Testis (tissue), 3 donors: ENCODE data around the gene EEF1AKMT2. TPM values are rescaled to one million over a fixed set of nuclear protein-coding genes. Genes with fewer than 3 reads are reported as not detected.
A peak's percentile ranks its signal among the peaks of the same experiment; 100 is the strongest.

ENCODE experiments used
- DNase-seq: peaks from one replicate; pipeline ENCODE4 v3.0.0-alpha.2; 2019
- H3K27ac ChIP-seq, 2 donors: fragments of 200-600 bp; sonication (generic); one replicate each; pipeline ENCODE4 v1.5.1; 2019
- H3K27me3 ChIP-seq: fragments of 200-600 bp; sonication (generic); one replicate; pipeline ENCODE4 v1.5.1; 2019
- H3K36me3 ChIP-seq: fragments of 200-600 bp; sonication (generic); one replicate; pipeline ENCODE4 v1.5.1; 2017; ENCODE audit warnings: low read depth; ENCODE audit errors: missing control alignments
- H3K4me1 ChIP-seq: fragments of 200-600 bp; sonication (generic); one replicate; pipeline ENCODE4 v1.5.1; 2019
- H3K4me3 ChIP-seq, 2 donors: fragments of 200-600 bp; sonication (generic); one replicate each; pipeline ENCODE4 v1.5.1; 2017 to 2019
- H3K9me3 ChIP-seq: fragments of 200-600 bp; sonication (generic); one replicate; pipeline ENCODE4 v1.5.1; 2017
- POLR2A ChIP-seq: fragments of 450-650 bp; IDR thresholded peaks from one replicate; pipeline ENCODE4 v1.6.1; 2017; ENCODE audit warnings: antibody characterized with exemption, mild to moderate bottlenecking, moderate library complexity
- WGBS, 2 donors: methylation state at CpG; one replicate each; pipeline ENCODE4 v1.1.5; 2018; 5-methylcytosine and 5-hydroxymethylcytosine counted together
- intact Hi-C: fragments of 100-400 bp; cut with DNase I; formaldehyde crosslinking; loops from one replicate; pipeline ENCODE4 v1.15.1; 2023; ENCODE audit warnings: low total_unique reads
- polyA plus RNA-seq: library from polyadenylated mRNA; stranded (reverse); fragments of 350-450 nt; fragmentation: Illumina TruSeq; extraction: RNeasy Lipid Tissue Mini Kit (QIAGEN cat#74804); gene quantifications from one replicate; pipeline ENCODE4 v1.2.3, GENCODE V29; 2014; ENCODE audit warnings: low read depth, low replicate concordance; ENCODE audit not compliant: insufficient read depth
- total RNA-seq, 2 donors: library from RNA; depleted of rRNA; stranded (reverse); fragments of >200 nt; gene quantifications; one replicate each; pipeline ENCODE4 v1.2.3, GENCODE V29; 2016
- TF ChIP-seq, protein P1 (sequence below), 3 experiments: fragments of 450-650 bp in 2 of 3; fragments of 200-600 bp in 1 of 3; sonication (generic) in 1 of 3; IDR thresholded peaks; one replicate each; pipeline ENCODE4 v1.5.1; 2016 to 2019; ENCODE audit warnings: antibody characterized with exemption in 3 of 3, mild to moderate bottlenecking in 2 of 3, moderate library complexity in 1 of 3

Gene EEF1AKMT2
- total and polyA plus RNA-seq, 3 donors from 2014 or later: 25.8 to 47.9 (median 27.6) TPM

DNA sequence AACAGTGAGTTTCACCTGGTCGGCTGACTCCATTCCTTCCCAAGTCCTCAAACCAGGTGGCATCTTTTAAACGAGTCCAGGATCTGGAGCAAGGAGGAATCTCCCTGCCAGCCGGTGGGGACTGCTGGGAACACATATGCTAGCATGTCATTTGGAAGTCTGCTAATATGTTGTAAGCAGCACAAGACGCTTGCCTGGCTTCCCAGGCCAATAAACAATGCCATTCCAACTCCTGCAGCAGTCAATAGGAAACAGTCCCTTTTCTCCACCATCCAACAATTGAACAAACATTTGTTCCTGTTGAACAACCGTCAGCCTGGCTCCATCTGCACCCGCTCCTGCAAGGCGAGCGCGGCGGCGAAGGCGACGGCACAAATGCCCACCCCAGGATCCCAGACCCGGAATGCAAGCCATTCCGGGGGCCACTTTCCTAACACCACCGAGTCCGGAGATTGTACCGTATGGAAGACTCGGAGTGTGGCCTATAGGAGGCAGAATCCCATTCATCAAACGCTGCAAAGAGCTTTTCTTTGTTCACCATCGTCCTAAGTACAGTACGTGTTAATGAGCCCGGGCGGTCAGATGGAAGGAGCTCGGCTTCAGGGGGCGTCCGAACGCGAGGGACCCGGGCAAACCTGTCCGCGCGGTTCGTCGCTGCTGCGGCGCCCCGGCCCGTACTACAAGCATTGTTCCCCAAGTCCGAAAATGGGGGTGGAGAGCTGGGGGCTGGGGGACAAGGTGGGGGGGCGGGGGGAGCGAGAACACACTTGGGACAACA lies 49.1 kb downstream of the EEF1AKMT2 start:
- no peaks in the 10 kb centered on the region for H3K36me3 ChIP-seq
- DNase-seq: no peak
- H3K27me3 ChIP-seq: no peaks in the 10 kb centered on the region
- H3K4me1 ChIP-seq: peaks cover 56% of the 10 kb centered on the region
- intact Hi-C loops: no loop called here
- peak overlapping the region; percentile 74 to 88 for H3K4me3 ChIP-seq
- no peaks in the 10 kb centered on the region for H3K9me3 ChIP-seq
- WGBS, 2 donors: 1% methylated on average over 30 to 39 of the region's 42 CpGs
- H3K27ac ChIP-seq: peak overlapping the region; percentile 89 to 94
- TF ChIP-seq, protein P1, sequence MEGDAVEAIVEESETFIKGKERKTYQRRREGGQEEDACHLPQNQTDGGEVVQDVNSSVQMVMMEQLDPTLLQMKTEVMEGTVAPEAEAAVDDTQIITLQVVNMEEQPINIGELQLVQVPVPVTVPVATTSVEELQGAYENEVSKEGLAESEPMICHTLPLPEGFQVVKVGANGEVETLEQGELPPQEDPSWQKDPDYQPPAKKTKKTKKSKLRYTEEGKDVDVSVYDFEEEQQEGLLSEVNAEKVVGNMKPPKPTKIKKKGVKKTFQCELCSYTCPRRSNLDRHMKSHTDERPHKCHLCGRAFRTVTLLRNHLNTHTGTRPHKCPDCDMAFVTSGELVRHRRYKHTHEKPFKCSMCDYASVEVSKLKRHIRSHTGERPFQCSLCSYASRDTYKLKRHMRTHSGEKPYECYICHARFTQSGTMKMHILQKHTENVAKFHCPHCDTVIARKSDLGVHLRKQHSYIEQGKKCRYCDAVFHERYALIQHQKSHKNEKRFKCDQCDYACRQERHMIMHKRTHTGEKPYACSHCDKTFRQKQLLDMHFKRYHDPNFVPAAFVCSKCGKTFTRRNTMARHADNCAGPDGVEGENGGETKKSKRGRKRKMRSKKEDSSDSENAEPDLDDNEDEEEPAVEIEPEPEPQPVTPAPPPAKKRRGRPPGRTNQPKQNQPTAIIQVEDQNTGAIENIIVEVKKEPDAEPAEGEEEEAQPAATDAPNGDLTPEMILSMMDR (IDR thresholded peaks at IDR 0.05): peak in 1 of 3 experiments; percentile 12
- TF ChIP-seq POLR2A: no peak

DNA sequence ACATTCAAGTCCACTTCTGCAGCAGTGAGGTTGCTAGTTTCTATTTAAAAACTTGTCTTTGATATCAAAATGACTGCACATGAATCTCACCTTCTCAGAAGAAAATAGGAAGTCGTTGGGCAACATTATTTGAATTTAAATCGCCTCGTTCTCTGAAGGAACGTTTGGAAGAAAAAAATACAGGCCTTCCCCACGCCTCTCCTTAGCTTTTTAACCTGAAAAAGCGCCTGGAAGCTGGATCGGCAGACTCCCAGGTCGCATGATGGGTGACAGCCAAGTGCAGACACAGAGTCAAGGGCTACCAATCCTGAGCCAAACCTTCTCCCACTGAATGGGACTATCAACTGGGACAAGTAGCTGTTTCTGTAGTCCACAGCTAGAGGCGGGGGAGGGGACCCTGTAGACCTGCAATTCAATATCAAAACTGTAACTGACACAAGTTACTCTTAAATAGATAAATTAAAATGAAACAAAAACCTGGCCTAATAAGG lies 49.7 kb downstream of the EEF1AKMT2 start:
- Histone ChIP-seq H3K9me3 (no peaks in the 10 kb centered on the region), H3K36me3 (no peaks in the 10 kb centered on the region), H3K27me3 (no peaks in the 10 kb centered on the region), H3K27ac (peak overlapping the region; percentile 89 to 94), H3K4me1 (peaks cover 63% of the 10 kb centered on the region), H3K4me3 (peak overlapping the region; percentile 74 to 88)
- intact Hi-C loops: loop anchor here (2.0 kb wide), 1 partner anchor 205 kb away; no protein-coding TSS in a partner anchor
- TF ChIP-seq POLR2A: no peak
- TF ChIP-seq, protein P1 (IDR thresholded peaks at IDR 0.05): no peak
- DNase-seq: peak; percentile 90
- WGBS, 2 donors: 18 to 20% methylated on average over 9 of the region's 9 CpGs

DNA sequence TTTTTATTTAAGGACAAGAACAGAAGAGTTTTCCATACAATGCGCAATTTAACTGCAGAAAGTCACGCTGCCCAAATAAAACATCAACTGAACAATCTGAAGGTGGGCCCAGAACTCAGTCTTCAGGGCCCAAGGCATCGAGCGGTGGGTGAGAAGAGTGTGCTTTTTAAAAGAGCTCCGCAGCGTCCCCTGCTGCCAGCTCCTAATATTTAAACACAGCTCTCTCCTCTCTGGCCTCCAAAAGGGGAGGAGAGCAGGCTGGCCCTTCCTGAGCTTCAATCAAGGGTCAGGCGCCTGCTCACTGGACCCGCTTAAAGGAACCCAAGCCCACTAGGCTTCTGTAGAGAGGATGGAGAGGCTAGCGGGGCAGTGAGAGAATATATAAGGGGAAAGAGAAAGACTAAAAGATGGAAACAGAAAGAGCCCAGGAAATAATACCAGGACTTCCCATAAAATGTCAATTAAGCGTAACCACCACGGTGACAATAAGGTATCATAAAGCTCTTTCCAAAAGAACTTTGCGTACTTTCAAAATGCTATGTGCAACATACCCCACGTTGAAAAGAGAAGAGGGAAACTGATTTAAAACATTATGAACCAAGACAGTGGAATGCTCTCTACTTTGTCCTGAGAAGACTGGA lies 50.3 kb downstream of the EEF1AKMT2 start:
- Histone ChIP-seq H3K9me3 (no peaks in the 10 kb centered on the region), H3K4me1 (peaks cover 68% of the 10 kb centered on the region), H3K36me3 (no peaks in the 10 kb centered on the region), H3K27me3 (no peaks in the 10 kb centered on the region), H3K4me3 (peak overlapping the region in 1 of 2 donors; percentile 88), H3K27ac (peak overlapping the region; percentile 89 to 94)
- TF ChIP-seq POLR2A: no peak
- TF ChIP-seq, protein P1 (IDR thresholded peaks at IDR 0.05): peak; percentile 87 to 96 (median 92)
- peak; percentile 94 for DNase-seq
- intact Hi-C loops: loop anchor here (2.0 kb wide), 1 partner anchor 205 kb away; no protein-coding TSS in a partner anchor
- WGBS, 2 donors: 15 to 16% methylated on average over 12 to 13 of the region's 13 CpGs

DNA sequence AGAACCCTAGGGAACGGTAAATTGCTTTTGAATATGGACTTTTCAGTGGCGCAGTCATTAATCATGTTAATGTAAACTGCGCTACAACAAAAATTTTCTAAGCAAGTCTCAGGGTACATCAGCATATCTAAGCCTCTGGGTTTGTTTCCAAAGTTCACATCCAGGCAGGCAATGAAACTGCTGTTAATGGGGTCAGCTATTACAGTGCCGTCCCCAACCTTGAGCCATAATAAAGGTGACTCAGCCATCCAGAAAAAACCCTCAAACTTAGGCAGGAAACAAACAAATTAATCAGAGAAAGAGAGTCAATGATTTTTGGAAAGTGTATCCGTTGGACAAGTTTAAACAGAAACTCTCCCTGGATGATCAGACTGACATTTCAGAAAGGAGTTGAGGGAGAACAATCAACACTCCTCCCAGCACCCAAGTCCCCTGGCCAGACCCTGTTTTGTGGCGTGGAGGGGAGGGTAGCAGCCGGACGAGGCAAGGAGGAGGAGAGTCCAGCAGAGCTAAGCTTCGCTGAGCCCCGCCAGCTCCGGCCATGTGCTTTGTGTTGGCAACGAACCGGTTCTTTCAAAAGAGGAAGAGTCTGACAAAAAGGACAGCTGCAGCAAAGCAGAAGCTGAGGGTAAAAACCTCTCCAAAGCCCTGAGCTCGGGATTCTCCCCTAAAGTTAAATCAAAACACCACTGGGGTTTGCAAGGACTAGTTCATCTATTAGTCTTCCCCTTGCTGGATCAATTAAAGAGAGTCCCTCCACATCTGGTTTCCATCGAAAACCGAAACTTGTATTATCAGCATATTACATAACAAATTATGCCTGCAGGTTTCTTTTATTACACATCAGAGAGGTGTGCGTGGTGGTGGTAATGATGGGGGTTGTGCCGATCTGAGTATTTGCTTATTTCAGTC lies 51.1 kb downstream of the EEF1AKMT2 start:
- H3K36me3 ChIP-seq: no peaks in the 10 kb centered on the region
- no peaks in the 10 kb centered on the region for H3K27me3 ChIP-seq
- peak overlapping the region; percentile 67 to 94 for H3K27ac ChIP-seq
- peaks cover 76% of the 10 kb centered on the region for H3K4me1 ChIP-seq
- no peaks in the 10 kb centered on the region for H3K9me3 ChIP-seq
- WGBS, 2 donors: 21 to 24% methylated on average over 18 of the region's 18 CpGs
- H3K4me3 ChIP-seq: no peak overlapping the region
- intact Hi-C loops: loop anchor here (2.0 kb wide), 1 partner anchor 204 kb away; no protein-coding TSS in a partner anchor
- DNase-seq: peak; percentile 70
- TF ChIP-seq, protein P1 (IDR thresholded peaks at IDR 0.05): no peak
- TF ChIP-seq POLR2A: no peak
